HUES64 (cell line): ENCODE measurements around the gene ARPC5.

Source experiments
- H3K27ac ChIP-seq: 2 replicates; pipeline ENCODE4 v1.7.0; 2013; ENCODE audit warnings: low read depth, low read length, inconsistent platforms
- H3K27me3 ChIP-seq: 2 replicates; pipeline ENCODE4 v1.6.1; 2013; ENCODE audit warnings: mild to moderate bottlenecking, low read length; ENCODE audit not compliant: insufficient read depth
- H3K36me3 ChIP-seq: 2 replicates; pipeline ENCODE4 v1.6.1; 2013; ENCODE audit warnings: mild to moderate bottlenecking, low read length; ENCODE audit not compliant: insufficient read depth
- H3K4me1 ChIP-seq: 2 replicates; pipeline ENCODE4 v1.6.1; 2013; ENCODE audit warnings: mild to moderate bottlenecking, low read length, moderate library complexity; ENCODE audit not compliant: insufficient read depth
- H3K4me3 ChIP-seq: 2 replicates; pipeline ENCODE4 v1.5.1; 2013; ENCODE audit warnings: mild to moderate bottlenecking, low read length, moderate library complexity
- H3K9ac ChIP-seq: 2 replicates; pipeline ENCODE4 v1.6.1; 2013; ENCODE audit warnings: mild to moderate bottlenecking, low read depth, low read length
- H3K9me3 ChIP-seq: 2 replicates; pipeline ENCODE4 v1.6.1; 2013; ENCODE audit warnings: low read depth, low read length; ENCODE audit not compliant: insufficient read depth
- WGBS: fragments of 150-250, 120-280 bp; methylation state at CpG from one replicate; pipeline ENCODE4 v1.1.7; 2013; ENCODE audit warnings: missing lambda C conversion rate; 5-methylcytosine and 5-hydroxymethylcytosine counted together

Gene ARPC5

DNA sequence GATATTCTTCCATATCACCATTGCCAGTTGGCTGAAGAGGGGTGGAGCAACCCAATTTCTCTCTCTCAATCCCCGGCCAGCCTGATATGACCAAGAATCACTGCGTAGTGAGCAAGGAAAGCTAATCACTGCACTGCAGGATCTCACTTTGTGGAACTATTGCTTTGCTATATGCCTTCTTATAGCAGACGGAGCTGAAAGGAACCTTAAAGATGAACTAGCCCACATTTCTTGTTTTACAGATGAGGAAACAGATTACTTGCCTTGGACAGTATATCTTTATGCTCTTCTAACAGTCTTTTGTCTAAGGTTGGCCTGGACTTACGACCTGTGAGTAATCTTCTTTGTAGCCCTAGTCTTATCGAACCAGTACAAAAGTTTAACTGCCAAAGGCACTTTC, 9.9 kb upstream of the ARPC5 start:
- H3K27me3 ChIP-seq, result no peaks in the 10 kb centered on the region
- no peak overlapping the region for H3K27ac ChIP-seq
- H3K36me3 ChIP-seq, result no peaks in the 10 kb centered on the region
- WGBS, result 92% methylated on average over 5 of the region's 5 CpGs
- H3K9ac ChIP-seq, result no peak overlapping the region
- H3K4me1 ChIP-seq, result no peaks in the 10 kb centered on the region
- H3K4me3 ChIP-seq, result no peak overlapping the region
- no peaks in the 10 kb centered on the region for H3K9me3 ChIP-seq

DNA sequence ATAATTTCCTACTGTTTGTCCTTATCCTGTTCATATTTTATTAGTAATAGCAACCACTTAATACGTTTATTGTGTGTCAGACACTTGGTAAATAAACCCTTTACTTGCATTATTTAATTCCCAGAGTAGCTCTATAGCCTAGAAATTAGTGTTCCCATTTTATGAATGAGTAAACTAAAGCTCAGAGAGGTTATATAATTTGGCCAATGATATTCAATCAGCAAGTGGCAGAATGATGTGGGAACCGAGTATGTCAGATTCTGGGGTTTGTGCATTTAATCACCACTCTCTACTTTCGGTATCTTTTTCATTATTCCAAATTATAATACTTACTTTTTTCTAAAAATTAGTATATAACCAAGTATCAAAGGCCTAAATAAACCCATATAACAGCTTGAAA, 6.6 kb upstream of the ARPC5 start:
- peaks cover 12% of the 10 kb centered on the region; the same call in 1 of the 2 replicates for H3K27me3 ChIP-seq
- H3K9me3 ChIP-seq, result no peaks in the 10 kb centered on the region
- no peaks in the 10 kb centered on the region for H3K4me1 ChIP-seq
- H3K9ac ChIP-seq, result no peak overlapping the region
- no peak overlapping the region for H3K4me3 ChIP-seq
- no peak overlapping the region for H3K27ac ChIP-seq
- 100% methylated on average over 2 of the region's 3 CpGs for WGBS
- no peaks in the 10 kb centered on the region for H3K36me3 ChIP-seq

DNA sequence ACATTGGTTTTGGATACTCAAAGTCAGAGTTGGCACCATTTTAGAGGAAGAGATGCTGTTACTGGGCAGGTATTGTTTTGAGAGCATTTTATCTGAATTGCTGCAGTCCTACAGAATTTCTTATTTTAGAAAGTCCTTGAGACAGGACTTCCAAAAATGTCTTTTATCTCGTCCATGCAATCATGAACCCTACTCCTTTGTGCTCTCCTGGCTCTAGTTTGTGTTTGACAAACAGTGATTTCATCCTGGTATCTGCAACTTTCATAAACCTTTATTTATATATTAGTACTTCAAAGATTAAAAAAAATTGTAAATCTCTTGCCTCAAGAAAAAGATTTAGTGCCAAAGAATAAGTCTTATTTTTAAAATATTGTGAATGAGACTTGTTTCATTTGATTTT, 4.6 kb upstream of the ARPC5 start:
- Histone ChIP-seq H3K27me3 (peaks cover 23% of the 10 kb centered on the region), H3K4me3 (no peak overlapping the region), H3K36me3 (no peaks in the 10 kb centered on the region), H3K9me3 (no peaks in the 10 kb centered on the region), H3K27ac (no peak overlapping the region), H3K9ac (no peak overlapping the region), H3K4me1 (peaks cover 3% of the 10 kb centered on the region; the same call in 1 of the 2 replicates)
- WGBS, result 77% methylated on average over 1 of the region's 1 CpG

DNA sequence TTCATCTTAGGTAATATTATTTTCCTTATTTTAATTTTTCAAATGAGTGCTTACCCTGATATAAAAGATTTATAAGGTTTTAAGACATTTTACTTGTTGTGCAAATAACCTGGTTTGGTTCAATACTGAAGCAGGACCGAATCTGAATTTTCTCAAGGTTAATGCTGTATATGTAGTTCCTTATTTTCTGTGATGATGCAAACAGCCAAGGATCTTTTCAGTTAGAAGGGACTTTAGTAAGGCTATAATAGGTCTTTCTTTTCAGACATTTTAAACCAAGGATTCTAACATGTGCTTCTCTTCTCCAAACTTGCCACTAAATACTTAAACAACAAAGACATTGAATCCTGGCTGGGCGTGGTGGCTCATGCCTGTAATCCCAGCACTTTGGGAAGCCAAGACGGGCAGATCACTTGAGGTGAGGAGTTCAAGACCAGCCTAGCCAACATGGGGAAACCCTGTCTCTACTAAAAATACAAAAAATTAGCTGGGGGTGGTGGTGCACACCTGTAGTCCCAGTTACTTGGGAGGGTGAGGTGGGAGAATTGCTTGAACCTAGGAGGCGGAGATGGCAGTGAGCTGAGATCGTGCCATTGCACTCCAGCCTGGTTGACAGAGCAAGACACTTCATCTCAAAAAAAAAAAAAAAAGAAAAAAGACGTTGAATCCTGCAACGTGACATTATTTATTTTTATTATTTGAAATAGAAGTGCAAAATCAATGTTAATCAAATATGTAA, 3.2 kb upstream of the ARPC5 start:
- Histone ChIP-seq H3K9me3 (no peaks in the 10 kb centered on the region), H3K27me3 (peaks cover 23% of the 10 kb centered on the region), H3K9ac (no peak overlapping the region), H3K4me1 (peaks cover 10% of the 10 kb centered on the region; the same call in 1 of the 2 replicates), H3K36me3 (no peaks in the 10 kb centered on the region), H3K4me3 (no peak overlapping the region), H3K27ac (no peak overlapping the region)
- WGBS, result 83% methylated on average over 5 of the region's 7 CpGs

DNA sequence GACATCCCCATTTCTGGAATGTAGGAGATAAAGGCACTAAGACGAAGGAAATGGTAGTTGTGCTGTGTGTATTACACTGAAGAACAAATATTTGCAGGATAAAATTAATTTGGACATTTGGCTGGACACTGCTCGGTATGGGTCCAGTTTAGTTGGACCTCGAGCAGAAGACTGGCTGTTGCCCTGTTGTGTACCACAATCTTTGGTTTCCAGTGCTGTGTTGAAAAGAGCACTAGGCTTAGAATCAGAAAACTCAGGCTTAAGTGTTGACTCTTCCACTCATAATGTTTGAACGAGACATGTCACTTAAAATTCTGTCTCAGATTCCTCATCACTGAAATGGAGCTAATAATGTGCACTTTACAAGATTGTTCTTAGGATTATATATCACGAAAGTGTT, 1.2 kb upstream of the ARPC5 start:
- Histone ChIP-seq H3K27me3 (peaks cover 23% of the 10 kb centered on the region), H3K4me3 (peak overlapping the region; percentile 75), H3K36me3 (no peaks in the 10 kb centered on the region; the same call in 1 of the 2 replicates), H3K9me3 (no peaks in the 10 kb centered on the region), H3K27ac (no peak overlapping the region), H3K4me1 (peaks cover 30% of the 10 kb centered on the region), H3K9ac (no peak overlapping the region)
- 80% methylated on average over 5 of the region's 5 CpGs for WGBS

DNA sequence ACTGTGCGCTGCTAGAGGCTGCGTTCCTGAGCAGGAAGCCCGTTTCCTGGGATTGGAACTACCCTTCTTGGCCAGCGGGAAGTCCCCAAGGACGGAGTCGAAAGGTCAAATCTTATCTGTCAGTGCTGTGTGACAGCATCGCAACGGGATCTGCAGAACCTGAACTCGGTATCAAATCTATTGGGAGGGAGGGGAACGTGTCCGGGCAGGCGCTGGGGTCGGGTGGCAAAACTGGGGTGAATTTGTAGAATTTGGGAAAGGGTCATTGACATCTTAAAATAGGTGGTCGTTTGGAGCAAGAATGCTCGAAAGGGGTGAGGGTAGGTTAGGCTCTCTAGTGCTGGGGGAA, 725 bp upstream of the ARPC5 start:
- 6% methylated on average over 15 of the region's 15 CpGs for WGBS
- peaks cover 32% of the 10 kb centered on the region for H3K4me1 ChIP-seq
- no peak overlapping the region; the same call in 1 of the 2 replicates for H3K27ac ChIP-seq
- peak overlapping the region; percentile 75 for H3K4me3 ChIP-seq
- no peaks in the 10 kb centered on the region; the same call in 1 of the 2 replicates for H3K36me3 ChIP-seq
- H3K27me3 ChIP-seq, result peaks cover 23% of the 10 kb centered on the region
- no peak overlapping the region for H3K9ac ChIP-seq
- no peaks in the 10 kb centered on the region for H3K9me3 ChIP-seq

DNA sequence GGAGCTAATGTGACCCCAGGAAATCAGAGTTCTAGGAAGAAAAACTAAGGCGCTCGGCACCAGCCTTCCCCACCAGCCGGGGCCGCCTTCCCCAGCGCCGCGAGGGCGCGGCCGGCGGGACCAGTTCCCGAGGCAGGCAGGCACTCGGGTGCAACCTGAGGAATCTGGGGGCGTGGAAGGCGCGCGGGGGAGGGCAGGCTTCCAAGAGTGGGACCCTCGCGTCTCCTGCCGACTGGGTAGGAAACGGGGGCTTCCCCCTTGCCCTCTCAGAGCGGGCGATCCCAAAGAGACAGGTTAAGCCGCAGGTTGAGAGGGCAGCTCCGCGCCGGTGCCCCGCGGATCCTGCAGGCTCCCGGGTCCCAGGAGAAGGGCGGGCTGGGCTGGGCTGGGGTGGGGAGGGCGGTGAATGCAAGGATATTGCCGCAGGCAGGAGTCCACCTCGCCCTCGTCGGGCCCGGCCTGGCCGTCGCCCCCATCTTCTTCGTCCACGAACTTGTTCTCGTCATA, 431 bp downstream of the ARPC5 start:
- H3K27me3 ChIP-seq, result peaks cover 23% of the 10 kb centered on the region
- peaks cover 32% of the 10 kb centered on the region for H3K4me1 ChIP-seq
- peak overlapping the region; percentile 82 for H3K9ac ChIP-seq
- under 1% methylated on average over 42 of the region's 42 CpGs for WGBS
- no peaks in the 10 kb centered on the region for H3K9me3 ChIP-seq
- peak overlapping the region; percentile 87 for H3K27ac ChIP-seq
- H3K4me3 ChIP-seq, result peak overlapping the region; percentile 75
- peaks cover 10% of the 10 kb centered on the region for H3K36me3 ChIP-seq

DNA sequence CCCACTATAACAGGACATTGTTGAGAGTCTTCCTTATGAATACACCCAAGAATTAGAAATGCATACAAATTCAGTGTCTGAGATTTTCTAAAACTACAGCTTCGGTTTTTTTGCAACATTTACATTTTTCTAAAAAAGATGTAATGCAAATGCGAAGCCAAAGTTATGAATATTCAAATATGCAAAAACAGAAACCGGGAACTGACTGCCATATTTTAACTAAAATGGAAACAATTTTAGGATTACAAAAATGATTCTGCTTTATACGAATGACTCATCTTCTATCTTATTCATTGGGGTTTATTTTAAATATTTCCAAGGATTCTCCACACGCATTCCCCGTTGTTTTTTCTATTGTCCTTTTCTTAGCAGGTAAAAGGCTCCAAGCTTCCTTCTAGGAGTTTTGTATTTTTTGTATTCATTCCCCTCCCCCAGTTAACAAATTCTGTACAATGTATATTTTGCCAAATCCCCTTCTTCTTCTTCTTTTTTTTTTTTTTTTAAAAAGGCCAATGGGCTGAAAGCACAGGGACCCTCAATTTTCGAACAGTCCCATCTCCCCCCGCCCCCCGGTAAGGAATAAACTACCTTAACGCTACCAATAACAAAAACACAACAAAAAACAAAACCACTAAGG, 1.0 kb downstream of the ARPC5 start:
- H3K27ac ChIP-seq, result peak overlapping the region; percentile 87
- H3K36me3 ChIP-seq, result peaks cover 16% of the 10 kb centered on the region

DNA sequence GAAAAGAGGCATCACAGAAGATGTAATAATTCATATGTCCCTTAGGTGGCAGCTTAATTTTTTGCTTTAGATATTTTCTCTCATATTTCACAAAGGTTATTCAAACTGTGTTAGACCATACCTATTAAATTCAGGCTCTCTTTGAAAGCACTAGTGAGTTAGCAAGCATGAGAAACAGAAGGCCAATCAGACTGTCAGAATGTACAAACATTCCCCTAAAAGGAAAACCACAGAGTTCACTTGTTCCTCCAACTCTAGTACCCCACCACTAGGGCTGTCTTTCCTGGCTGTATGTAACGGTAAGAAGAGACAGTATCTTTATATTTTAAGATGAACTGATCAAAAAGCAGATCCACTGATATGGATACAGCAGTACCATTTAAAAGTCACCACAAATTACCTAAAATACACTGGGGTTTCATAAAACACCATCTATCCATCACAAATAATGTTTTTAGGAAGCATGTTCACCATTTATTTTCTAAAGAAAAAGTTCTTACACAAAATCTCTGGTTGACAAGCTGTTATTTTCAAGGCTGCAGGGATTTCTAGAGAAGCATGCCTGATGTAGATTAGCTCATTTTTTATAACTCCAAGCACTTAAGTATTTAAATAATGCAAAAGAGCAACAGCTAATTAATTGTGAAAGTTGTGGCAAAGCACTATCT, 1.8 kb downstream of the ARPC5 start:
- peak overlapping the region; percentile 82; the same call in 1 of the 2 replicates for H3K9ac ChIP-seq
- peaks cover 23% of the 10 kb centered on the region for H3K36me3 ChIP-seq
- H3K27ac ChIP-seq, result peak overlapping the region; percentile 82
- WGBS, result no CpG with 5 or more reads among the region's 1 CpG
- no peaks in the 10 kb centered on the region for H3K9me3 ChIP-seq
- peaks cover 32% of the 10 kb centered on the region for H3K4me1 ChIP-seq
- peak overlapping the region; percentile 75 for H3K4me3 ChIP-seq
- H3K27me3 ChIP-seq, result peaks cover 23% of the 10 kb centered on the region

More for the DNA sequence above, 1.0 kb downstream of the ARPC5 start:
- H3K9ac ChIP-seq, result peak overlapping the region; percentile 82
- H3K4me1 ChIP-seq, result peaks cover 32% of the 10 kb centered on the region
- 1% methylated on average over 5 of the region's 10 CpGs for WGBS
- peak overlapping the region; percentile 75 for H3K4me3 ChIP-seq
- H3K9me3 ChIP-seq, result no peaks in the 10 kb centered on the region
- H3K27me3 ChIP-seq, result peaks cover 23% of the 10 kb centered on the region

DNA sequence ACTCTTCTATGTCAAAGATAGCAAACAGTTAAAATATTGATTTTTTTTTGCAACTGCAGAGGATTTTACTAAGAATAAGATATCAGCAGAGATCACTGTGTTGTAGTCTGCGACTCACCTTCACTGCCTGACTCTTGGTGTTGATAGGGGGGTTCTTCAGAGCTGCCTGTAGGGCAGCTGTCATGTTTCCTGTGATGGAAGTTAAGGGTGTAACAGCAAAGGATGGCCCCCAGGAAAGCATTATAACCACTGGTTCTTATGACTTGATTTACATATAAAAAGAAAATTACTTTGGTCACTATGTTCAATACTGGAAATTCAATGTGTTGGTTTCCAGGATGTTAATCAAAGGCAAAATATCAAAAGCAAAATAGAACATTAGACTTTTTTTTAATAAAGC, 2.6 kb downstream of the ARPC5 start:
- H3K36me3 ChIP-seq, result peaks cover 31% of the 10 kb centered on the region
- H3K9me3 ChIP-seq, result no peaks in the 10 kb centered on the region
- WGBS, result 57% methylated on average over 1 of the region's 1 CpG
- H3K4me1 ChIP-seq, result peaks cover 32% of the 10 kb centered on the region
- H3K9ac ChIP-seq, result peak overlapping the region; percentile 68; the same call in 1 of the 2 replicates
- H3K27ac ChIP-seq, result peak overlapping the region; percentile 82
- peak overlapping the region; percentile 75 for H3K4me3 ChIP-seq
- H3K27me3 ChIP-seq, result peaks cover 18% of the 10 kb centered on the region

DNA sequence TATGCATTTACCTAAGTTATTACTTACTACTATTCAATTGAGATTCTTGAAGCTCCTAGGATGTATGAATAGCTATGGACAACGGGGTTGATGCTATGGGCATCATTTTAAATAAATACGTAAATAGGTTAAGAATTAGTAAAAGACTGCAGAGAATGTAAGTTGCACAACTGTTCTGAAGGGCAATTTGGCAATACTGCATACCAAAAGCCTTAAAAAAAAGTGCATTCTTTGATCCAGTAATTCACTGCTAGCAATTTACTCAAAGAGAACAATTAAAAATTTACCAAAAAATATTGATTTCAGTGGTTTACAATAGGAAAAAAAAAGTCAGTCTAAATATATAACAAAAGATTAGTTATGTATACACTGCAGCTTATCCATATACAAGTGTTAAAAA, 3.5 kb downstream of the ARPC5 start:
- Histone ChIP-seq H3K9ac (no peak overlapping the region), H3K27me3 (peaks cover 10% of the 10 kb centered on the region), H3K9me3 (no peaks in the 10 kb centered on the region), H3K36me3 (peaks cover 37% of the 10 kb centered on the region), H3K4me3 (0 out of 2 replicates have a peak overlapping the region, but pooled peaks have one; percentile 75), H3K27ac (no peak overlapping the region), H3K4me1 (peaks cover 32% of the 10 kb centered on the region)
- WGBS, result 74% methylated on average over 2 of the region's 2 CpGs
